ENCODE results near the gene TBX4. TPM values are rescaled to one million over a fixed set of nuclear protein-coding genes. Genes with fewer than 3 reads are reported as not detected.

Gene TBX4
- polyA plus RNA-seq, 1 donor (not counting 4 experiments of a cell fraction or from before 2014, with no cell fraction given) = 0.04 TPM

DNA sequence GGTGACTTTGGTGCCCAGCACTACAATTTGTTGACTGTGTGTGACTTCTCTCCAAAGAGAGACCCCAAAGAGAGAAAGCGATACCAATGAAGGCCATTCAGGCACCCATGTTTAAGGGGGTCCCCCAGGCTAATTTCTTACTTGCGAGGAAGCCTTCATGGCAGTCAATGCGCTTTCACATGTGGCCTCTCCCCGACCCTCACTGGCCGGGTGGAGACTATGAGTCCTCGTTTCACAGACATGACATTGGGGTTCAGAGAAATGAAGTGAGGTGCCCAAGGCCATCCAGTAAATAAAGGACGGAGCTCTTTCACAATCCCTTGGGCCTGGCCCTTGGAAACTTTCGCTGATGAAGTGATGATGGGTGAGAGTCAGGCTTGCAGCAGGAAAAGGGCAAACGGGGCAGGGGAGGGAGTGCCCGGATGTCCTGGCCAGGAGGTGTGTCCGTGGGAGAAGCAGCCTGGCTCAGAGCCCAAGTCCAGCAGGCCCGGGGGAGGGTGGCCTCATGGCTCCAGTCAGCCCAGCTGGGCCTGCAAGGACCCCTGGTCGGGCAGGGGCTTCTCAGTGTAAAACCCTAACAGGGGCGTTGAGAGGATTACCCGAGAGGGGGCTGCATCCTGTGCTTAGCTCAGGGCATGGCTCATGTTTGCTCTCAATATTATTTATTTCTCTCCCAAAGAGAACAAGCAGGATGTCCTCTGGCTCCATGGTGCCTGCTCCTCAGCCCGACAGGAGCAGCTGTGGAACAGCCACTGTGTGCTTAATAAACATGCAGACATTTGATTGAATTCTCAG lies 37.9 kb upstream of the TBX4 start:
- TF ChIP-seq EZH2 (IDR thresholded peaks at IDR 0.05; ENCODE audit: low read length) = no peak
- TF ChIP-seq, protein P1, sequence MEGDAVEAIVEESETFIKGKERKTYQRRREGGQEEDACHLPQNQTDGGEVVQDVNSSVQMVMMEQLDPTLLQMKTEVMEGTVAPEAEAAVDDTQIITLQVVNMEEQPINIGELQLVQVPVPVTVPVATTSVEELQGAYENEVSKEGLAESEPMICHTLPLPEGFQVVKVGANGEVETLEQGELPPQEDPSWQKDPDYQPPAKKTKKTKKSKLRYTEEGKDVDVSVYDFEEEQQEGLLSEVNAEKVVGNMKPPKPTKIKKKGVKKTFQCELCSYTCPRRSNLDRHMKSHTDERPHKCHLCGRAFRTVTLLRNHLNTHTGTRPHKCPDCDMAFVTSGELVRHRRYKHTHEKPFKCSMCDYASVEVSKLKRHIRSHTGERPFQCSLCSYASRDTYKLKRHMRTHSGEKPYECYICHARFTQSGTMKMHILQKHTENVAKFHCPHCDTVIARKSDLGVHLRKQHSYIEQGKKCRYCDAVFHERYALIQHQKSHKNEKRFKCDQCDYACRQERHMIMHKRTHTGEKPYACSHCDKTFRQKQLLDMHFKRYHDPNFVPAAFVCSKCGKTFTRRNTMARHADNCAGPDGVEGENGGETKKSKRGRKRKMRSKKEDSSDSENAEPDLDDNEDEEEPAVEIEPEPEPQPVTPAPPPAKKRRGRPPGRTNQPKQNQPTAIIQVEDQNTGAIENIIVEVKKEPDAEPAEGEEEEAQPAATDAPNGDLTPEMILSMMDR (optimal IDR thresholded peaks at IDR 0.05 in 1 of 3, IDR thresholded peaks at IDR 0.05 in 1 of 3, conservative IDR thresholded peaks at IDR 0.05 in 1 of 3; ENCODE audit: extremely low read depth in 1 of 3, insufficient read depth in 2 of 3, low read length in 3 of 3) = no peak
- no peak for FAIRE-seq
- H3K27me3 ChIP-seq (ENCODE audit: control insufficient read depth, extremely low read depth, insufficient read depth, low read length) = peaks cover 12% of the 10 kb centered on the region

DNA sequence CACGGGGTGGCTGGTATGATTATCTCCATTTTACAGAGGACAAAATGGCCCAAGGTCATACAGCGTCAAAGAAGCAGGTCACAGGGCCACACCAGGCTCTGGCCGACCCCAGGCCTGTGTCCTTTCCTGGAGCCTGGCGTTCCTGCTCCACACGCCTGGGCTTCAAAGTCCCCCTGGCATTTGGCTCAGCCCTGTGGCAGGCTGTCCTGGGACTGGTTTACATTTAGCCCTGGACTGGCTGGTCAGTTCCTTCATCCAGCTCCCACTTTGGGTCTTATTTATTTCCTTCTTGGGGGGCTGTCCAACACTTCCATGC lies 37.3 kb upstream of the TBX4 start:
- Histone ChIP-seq H3K27ac (ENCODE audit: control insufficient read depth, insufficient read depth, low read length) (no peak overlapping the region), H3K4me3 (ENCODE audit: control insufficient read depth in 2 of 3, extremely low read depth in 1 of 3, insufficient read depth in 2 of 3, low read depth in 1 of 3, low read length in 3 of 3) (no peak overlapping the region), H3K9me3 (ENCODE audit: control insufficient read depth, low read depth, low read length) (no peaks in the 10 kb centered on the region), H4K20me1 (ENCODE audit: control insufficient read depth, extremely low read depth, insufficient read depth, low read length) (no peaks in the 10 kb centered on the region), H3K79me2 (ENCODE audit: control insufficient read depth, insufficient read depth, low read length) (no peaks in the 10 kb centered on the region), H3K27me3 (ENCODE audit: control insufficient read depth, extremely low read depth, insufficient read depth, low read length) (peaks cover 12% of the 10 kb centered on the region), H3K36me3 (ENCODE audit: control insufficient read depth in 2 of 2, extremely low read depth in 1 of 2, insufficient read depth in 2 of 2, low read length in 2 of 2) (no peaks in the 10 kb centered on the region), H3K4me1 (ENCODE audit: control insufficient read depth, extremely low read depth, insufficient read depth, low read length) (no peaks in the 10 kb centered on the region), H2AFZ (ENCODE audit: control insufficient read depth, low read length) (no peak overlapping the region), H3K4me2 (ENCODE audit: control insufficient read depth, extremely low read depth, insufficient read depth, low read depth, low read length) (no peak overlapping the region), H3K9me1 (ENCODE audit: control insufficient read depth, extremely low read depth, insufficient read depth, low read length) (no peaks in the 10 kb centered on the region), H3K9ac (ENCODE audit: control insufficient read depth, extremely low read depth, insufficient read depth, low read length) (no peak overlapping the region)
- FAIRE-seq = no peak
- dilution Hi-C loops (cut with MboI; ENCODE audit: extremely low pct_ligation_motif_present, low sequenced_read_pairs) = no loop called here
- no peak for DNase-seq (ENCODE audit: low read depth, low spot score)
- no peak for TF ChIP-seq EZH2 (IDR thresholded peaks at IDR 0.05; ENCODE audit: low read length)
- TF ChIP-seq, protein P1 (optimal IDR thresholded peaks at IDR 0.05 in 1 of 3, IDR thresholded peaks at IDR 0.05 in 1 of 3, conservative IDR thresholded peaks at IDR 0.05 in 1 of 3; ENCODE audit: extremely low read depth in 1 of 3, insufficient read depth in 2 of 3, low read length in 3 of 3) = no peak

More for the DNA sequence above, 37.9 kb upstream of the TBX4 start:
- H3K4me2 ChIP-seq (ENCODE audit: control insufficient read depth, extremely low read depth, insufficient read depth, low read depth, low read length) = no peak overlapping the region
- H3K9me1 ChIP-seq (ENCODE audit: control insufficient read depth, extremely low read depth, insufficient read depth, low read length) = no peaks in the 10 kb centered on the region
- dilution Hi-C loops (cut with MboI; ENCODE audit: extremely low pct_ligation_motif_present, low sequenced_read_pairs) = no loop called here
- no peak overlapping the region for H3K27ac ChIP-seq (ENCODE audit: control insufficient read depth, insufficient read depth, low read length)
- H3K4me3 ChIP-seq (ENCODE audit: control insufficient read depth in 2 of 3, extremely low read depth in 1 of 3, insufficient read depth in 2 of 3, low read depth in 1 of 3, low read length in 3 of 3) = no peak overlapping the region
- H3K9me3 ChIP-seq (ENCODE audit: control insufficient read depth, low read depth, low read length) = no peaks in the 10 kb centered on the region
- no peaks in the 10 kb centered on the region for H4K20me1 ChIP-seq (ENCODE audit: control insufficient read depth, extremely low read depth, insufficient read depth, low read length)
- no peak overlapping the region for H3K9ac ChIP-seq (ENCODE audit: control insufficient read depth, extremely low read depth, insufficient read depth, low read length)
- no peaks in the 10 kb centered on the region for H3K79me2 ChIP-seq (ENCODE audit: control insufficient read depth, insufficient read depth, low read length)
- H3K36me3 ChIP-seq (ENCODE audit: control insufficient read depth in 2 of 2, extremely low read depth in 1 of 2, insufficient read depth in 2 of 2, low read length in 2 of 2) = no peaks in the 10 kb centered on the region
- no peak overlapping the region for H2AFZ ChIP-seq (ENCODE audit: control insufficient read depth, low read length)
- H3K4me1 ChIP-seq (ENCODE audit: control insufficient read depth, extremely low read depth, insufficient read depth, low read length) = no peaks in the 10 kb centered on the region
- DNase-seq (ENCODE audit: low read depth, low spot score) = no peak
